ENCODE data around the gene CD300LF.

Gene CD300LF

DNA sequence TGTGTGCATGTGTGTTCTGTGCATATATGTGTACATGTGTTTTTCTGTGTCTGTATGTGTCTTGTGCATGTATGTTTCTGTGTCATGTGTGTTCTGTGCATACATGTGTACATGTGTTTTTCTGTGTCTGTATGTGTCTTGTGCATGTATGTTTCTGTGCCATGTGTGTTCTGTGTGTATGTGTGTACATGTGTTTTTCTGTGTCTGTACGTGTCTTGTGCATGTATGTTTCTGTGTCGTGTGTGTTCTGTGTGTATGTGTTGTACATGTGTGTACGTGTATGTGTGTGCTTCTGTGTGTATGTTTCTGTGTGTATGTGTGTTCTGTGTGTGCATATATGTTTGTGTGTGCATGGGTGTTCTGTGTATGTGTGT lies 16.0 kb upstream of the CD300LF start:
- no peak for TF ChIP-seq TAF1 (IDR thresholded peaks at IDR 0.05; ENCODE audit: borderline replicate concordance, insufficient read depth, low read length)
- TF ChIP-seq POLR2AphosphoS5 (IDR thresholded peaks at IDR 0.05; ENCODE audit: low read depth, low read length) = no peak
- no peak for TF ChIP-seq FOXP2 (optimal IDR thresholded peaks at IDR 0.05; ENCODE audit: borderline replicate concordance, extremely low read depth, extremely low read length, insufficient read depth)
- TF ChIP-seq, protein P1, sequence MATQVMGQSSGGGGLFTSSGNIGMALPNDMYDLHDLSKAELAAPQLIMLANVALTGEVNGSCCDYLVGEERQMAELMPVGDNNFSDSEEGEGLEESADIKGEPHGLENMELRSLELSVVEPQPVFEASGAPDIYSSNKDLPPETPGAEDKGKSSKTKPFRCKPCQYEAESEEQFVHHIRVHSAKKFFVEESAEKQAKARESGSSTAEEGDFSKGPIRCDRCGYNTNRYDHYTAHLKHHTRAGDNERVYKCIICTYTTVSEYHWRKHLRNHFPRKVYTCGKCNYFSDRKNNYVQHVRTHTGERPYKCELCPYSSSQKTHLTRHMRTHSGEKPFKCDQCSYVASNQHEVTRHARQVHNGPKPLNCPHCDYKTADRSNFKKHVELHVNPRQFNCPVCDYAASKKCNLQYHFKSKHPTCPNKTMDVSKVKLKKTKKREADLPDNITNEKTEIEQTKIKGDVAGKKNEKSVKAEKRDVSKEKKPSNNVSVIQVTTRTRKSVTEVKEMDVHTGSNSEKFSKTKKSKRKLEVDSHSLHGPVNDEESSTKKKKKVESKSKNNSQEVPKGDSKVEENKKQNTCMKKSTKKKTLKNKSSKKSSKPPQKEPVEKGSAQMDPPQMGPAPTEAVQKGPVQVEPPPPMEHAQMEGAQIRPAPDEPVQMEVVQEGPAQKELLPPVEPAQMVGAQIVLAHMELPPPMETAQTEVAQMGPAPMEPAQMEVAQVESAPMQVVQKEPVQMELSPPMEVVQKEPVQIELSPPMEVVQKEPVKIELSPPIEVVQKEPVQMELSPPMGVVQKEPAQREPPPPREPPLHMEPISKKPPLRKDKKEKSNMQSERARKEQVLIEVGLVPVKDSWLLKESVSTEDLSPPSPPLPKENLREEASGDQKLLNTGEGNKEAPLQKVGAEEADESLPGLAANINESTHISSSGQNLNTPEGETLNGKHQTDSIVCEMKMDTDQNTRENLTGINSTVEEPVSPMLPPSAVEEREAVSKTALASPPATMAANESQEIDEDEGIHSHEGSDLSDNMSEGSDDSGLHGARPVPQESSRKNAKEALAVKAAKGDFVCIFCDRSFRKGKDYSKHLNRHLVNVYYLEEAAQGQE (IDR thresholded peaks at IDR 0.05; ENCODE audit: insufficient read depth in 1 of 2, low read depth in 2 of 2, low read length in 2 of 2) = no peak

DNA sequence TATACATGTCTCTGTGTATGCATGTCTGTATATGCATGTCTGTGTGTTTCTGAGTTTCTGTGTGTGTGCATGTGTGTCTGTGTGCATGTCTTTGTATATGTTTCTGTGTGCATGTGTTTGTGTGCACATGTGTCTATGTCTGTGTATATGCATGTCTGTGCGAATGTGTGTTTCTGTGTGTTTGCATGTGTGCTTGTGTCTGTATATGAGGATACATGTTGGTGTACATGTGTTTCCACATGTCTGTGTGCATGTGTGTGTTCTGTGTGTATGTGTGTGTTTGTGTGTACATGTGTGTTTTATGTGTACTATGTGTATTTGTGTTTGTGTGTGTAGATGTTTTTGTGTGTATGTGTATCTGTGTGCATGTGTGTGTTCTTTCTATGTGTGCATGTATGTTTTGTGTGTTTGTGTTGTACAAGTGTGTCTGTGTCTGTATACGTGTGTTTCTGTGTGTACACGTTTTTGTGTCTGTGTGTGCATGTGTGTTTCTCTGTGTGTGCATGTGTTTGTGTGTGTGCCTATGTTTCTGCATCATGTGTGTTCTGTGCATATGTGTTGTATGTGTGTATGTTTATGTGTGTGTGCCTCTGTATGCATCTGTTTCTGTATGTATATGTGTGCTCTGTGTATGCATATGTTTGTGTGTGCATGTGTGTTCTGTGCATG lies 15.4 kb upstream of the CD300LF start:
- no peak for TF ChIP-seq FOXP2 (optimal IDR thresholded peaks at IDR 0.05; ENCODE audit: borderline replicate concordance, extremely low read depth, extremely low read length, insufficient read depth)
- TF ChIP-seq, protein P1 (IDR thresholded peaks at IDR 0.05; ENCODE audit: insufficient read depth in 1 of 2, low read depth in 2 of 2, low read length in 2 of 2) = no peak
- no peak for TF ChIP-seq POLR2AphosphoS5 (IDR thresholded peaks at IDR 0.05; ENCODE audit: low read depth, low read length)
- no peak for TF ChIP-seq TAF1 (IDR thresholded peaks at IDR 0.05; ENCODE audit: borderline replicate concordance, insufficient read depth, low read length)
- no peak for TF ChIP-seq SIN3A (IDR thresholded peaks at IDR 0.05; ENCODE audit: borderline replicate concordance, insufficient read depth, low read length)

DNA sequence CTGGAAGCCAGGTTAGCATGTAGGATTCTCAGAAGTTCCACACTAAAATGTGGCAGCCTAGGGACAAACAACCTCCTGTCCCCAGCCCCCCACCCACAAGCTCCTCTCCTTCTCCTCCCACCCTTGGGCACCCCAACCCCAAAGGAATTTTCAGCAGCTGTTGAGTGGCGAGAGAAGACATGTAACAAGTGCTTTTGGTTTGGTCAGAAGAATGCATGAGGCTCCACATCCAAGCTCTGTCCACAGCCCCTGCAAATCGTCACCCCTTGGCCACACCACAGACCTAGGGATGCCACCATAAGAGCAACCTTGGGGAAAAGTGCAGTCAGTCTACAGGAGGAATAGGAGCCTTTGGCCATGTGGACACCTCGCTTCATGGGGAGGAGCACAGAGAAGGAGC lies 12.4 kb upstream of the CD300LF start:
- no peak for TF ChIP-seq FOXP2 (optimal IDR thresholded peaks at IDR 0.05; ENCODE audit: borderline replicate concordance, extremely low read depth, extremely low read length, insufficient read depth)

DNA sequence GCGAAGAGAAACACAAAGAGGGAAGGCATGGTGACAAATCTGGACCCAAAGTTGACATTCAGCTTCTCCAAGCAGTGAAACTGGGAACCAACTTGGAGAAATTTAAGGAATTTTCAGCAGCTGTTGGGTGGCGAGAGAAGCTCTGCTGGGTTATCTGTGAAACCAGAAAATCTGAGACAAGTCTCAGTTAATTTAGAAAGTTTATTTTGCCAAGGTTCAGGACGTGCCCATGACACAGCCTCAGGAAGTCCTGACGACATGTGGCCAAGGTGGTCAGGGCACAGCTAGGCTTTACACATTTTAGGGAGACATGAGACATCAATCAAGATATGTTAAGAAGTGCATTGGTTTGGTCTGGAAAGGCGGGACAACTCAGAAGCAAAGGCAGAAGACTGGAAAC lies 11.2 kb upstream of the CD300LF start:
- TF ChIP-seq TAF1 (IDR thresholded peaks at IDR 0.05; ENCODE audit: borderline replicate concordance, insufficient read depth, low read length) (no peak), SIN3A (IDR thresholded peaks at IDR 0.05; ENCODE audit: borderline replicate concordance, insufficient read depth, low read length) (no peak), POLR2AphosphoS5 (IDR thresholded peaks at IDR 0.05; ENCODE audit: low read depth, low read length) (no peak), FOXP2 (optimal IDR thresholded peaks at IDR 0.05; ENCODE audit: borderline replicate concordance, extremely low read depth, extremely low read length, insufficient read depth) (no peak)
- TF ChIP-seq, protein P1 (IDR thresholded peaks at IDR 0.05; ENCODE audit: insufficient read depth in 1 of 2, low read depth in 2 of 2, low read length in 2 of 2) = no peak

DNA sequence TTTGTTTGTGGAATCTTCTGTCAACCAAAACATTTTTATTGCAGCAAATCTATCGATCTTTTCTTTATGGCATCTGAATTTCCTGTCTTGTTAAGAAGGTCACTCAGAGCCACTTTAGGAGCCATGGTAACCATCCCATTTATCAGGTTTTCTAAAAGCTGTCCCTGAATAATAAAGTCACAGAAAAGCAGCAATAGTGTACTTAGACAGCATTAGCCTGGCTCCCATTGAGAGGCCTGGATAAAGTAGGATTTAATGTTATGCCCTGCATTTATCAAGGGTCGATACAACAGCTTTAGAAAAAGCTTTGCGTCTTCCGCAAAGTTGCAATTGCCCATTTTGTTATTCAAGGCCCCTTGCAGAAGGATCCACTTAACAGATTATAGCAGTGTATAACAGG lies 10.1 kb upstream of the CD300LF start:
- TF ChIP-seq, protein P1 (IDR thresholded peaks at IDR 0.05; ENCODE audit: insufficient read depth in 1 of 2, low read depth in 2 of 2, low read length in 2 of 2) = no peak
- TF ChIP-seq SIN3A (IDR thresholded peaks at IDR 0.05; ENCODE audit: borderline replicate concordance, insufficient read depth, low read length) = no peak
- TF ChIP-seq FOXP2 (optimal IDR thresholded peaks at IDR 0.05; ENCODE audit: borderline replicate concordance, extremely low read depth, extremely low read length, insufficient read depth) = no peak
- no peak for TF ChIP-seq POLR2AphosphoS5 (IDR thresholded peaks at IDR 0.05; ENCODE audit: low read depth, low read length)
- TF ChIP-seq TAF1 (IDR thresholded peaks at IDR 0.05; ENCODE audit: borderline replicate concordance, insufficient read depth, low read length) = no peak
